Upper lobe of left lung (tissue), 6 donors: ENCODE results near the gene ADAMTS19. TPM values are rescaled to one million over a fixed set of nuclear protein-coding genes. Genes with fewer than 3 reads are reported as not detected.

Experiments used
- ATAC-seq, 2 donors: fragments of 200-7000 bp; cut with Tn5 transposase; one replicate each; pipeline ENCODE4 v1.9.1; 2022; ENCODE audit warnings: mild to moderate bottlenecking in 2 of 2, moderate library complexity in 2 of 2; ENCODE audit not compliant: low FRiP score in 2 of 2
- DNase-seq, 2 donors: peaks; one replicate each; pipeline ENCODE4 v3.0.0-alpha.2; 2019 to 2020
- H3K27ac ChIP-seq, 4 donors: fragments of 200-600 bp; sonication (generic); one replicate each; pipeline ENCODE4 v1.5.1; 2016 to 2019
- H3K27me3 ChIP-seq, 4 donors: fragments of 200-600 bp; sonication (generic); one replicate each; pipeline ENCODE4 v1.5.1; 2017 to 2019
- H3K36me3 ChIP-seq, 4 donors: fragments of 200-600 bp; sonication (generic); one replicate each; pipeline ENCODE4 v1.5.1; 2016 to 2019
- H3K4me1 ChIP-seq, 4 donors: fragments of 200-600 bp; sonication (generic); one replicate each; pipeline ENCODE4 v1.5.1; 2018 to 2019
- H3K4me3 ChIP-seq, 4 donors: fragments of 200-600 bp; sonication (generic); one replicate each; pipeline ENCODE4 v1.5.1; 2017 to 2019; ENCODE audit warnings: mild to moderate bottlenecking in 2 of 4, moderate library complexity in 1 of 4
- H3K9me3 ChIP-seq, 4 donors: fragments of 200-600 bp; sonication (generic); one replicate each; pipeline ENCODE4 v1.5.1; 2018 to 2019
- EP300 ChIP-seq, 4 donors: sonication (generic); formaldehyde crosslinking; IDR thresholded peaks; one replicate each; pipeline ENCODE4 v1.5.1; 2017; ENCODE audit warnings: antibody characterized with exemption in 4 of 4, control low read depth in 2 of 4
- POLR2A ChIP-seq, 4 donors: fragments of 450-650 bp; IDR thresholded peaks; one replicate each; pipeline ENCODE4 v1.5.1; 2016 to 2017; ENCODE audit warnings: antibody characterized with exemption in 4 of 4, mild to moderate bottlenecking in 2 of 4
- POLR2AphosphoS5 ChIP-seq, 2 donors: sonication (generic); formaldehyde crosslinking; IDR thresholded peaks; one replicate each; pipeline ENCODE4 v1.5.1; 2017; ENCODE audit warnings: antibody characterized with exemption in 2 of 2
- WGBS, 2 donors: methylation state at CpG; one replicate each; pipeline ENCODE4 v1.1.5; 2017 to 2018; 5-methylcytosine and 5-hydroxymethylcytosine counted together
- total RNA-seq, 6 donors: library from RNA; depleted of rRNA in 4 of 6; stranded (reverse); fragments of >200 nt in 4 of 6; gene quantifications; one replicate each; pipeline versions ENCODE4 v1.1.0 to v1.2.1, GENCODE V29; 2016 to 2021
- TF ChIP-seq, protein P1 (sequence below), 6 experiments: fragments of 450-650 bp in 4 of 6; fragments of 200-600 bp in 2 of 6; sonication (generic) in 2 of 6; IDR thresholded peaks; one replicate each; pipeline ENCODE4 v1.5.1; 2016 to 2019; ENCODE audit warnings: antibody characterized with exemption in 6 of 6
- donor health status: DM: no; HTN: no; CAD: no; lungs with moderate emphysema.
- donor health status: DM: no; HTN: yes; CAD: no; lungs with severe emphysema.

ADAMTS19 gene
- total RNA-seq, 6 donors from 2014 or later: 0.17 to 0.29 TPM; not detected in 4

GRCh38 chr5:129448654-129449053 is 11.4 kb upstream of the ADAMTS19 start:
- TF ChIP-seq POLR2A (IDR thresholded peaks at IDR 0.05) (no peak), EP300 (IDR thresholded peaks at IDR 0.05) (no peak), POLR2AphosphoS5 (IDR thresholded peaks at IDR 0.05) (no peak)
- TF ChIP-seq, protein P1, sequence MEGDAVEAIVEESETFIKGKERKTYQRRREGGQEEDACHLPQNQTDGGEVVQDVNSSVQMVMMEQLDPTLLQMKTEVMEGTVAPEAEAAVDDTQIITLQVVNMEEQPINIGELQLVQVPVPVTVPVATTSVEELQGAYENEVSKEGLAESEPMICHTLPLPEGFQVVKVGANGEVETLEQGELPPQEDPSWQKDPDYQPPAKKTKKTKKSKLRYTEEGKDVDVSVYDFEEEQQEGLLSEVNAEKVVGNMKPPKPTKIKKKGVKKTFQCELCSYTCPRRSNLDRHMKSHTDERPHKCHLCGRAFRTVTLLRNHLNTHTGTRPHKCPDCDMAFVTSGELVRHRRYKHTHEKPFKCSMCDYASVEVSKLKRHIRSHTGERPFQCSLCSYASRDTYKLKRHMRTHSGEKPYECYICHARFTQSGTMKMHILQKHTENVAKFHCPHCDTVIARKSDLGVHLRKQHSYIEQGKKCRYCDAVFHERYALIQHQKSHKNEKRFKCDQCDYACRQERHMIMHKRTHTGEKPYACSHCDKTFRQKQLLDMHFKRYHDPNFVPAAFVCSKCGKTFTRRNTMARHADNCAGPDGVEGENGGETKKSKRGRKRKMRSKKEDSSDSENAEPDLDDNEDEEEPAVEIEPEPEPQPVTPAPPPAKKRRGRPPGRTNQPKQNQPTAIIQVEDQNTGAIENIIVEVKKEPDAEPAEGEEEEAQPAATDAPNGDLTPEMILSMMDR (IDR thresholded peaks at IDR 0.05): no peak
- WGBS, 2 donors: 81 to 84% methylated on average over 4 of the region's 4 CpGs
- DNase-seq: no peak
- Histone ChIP-seq H3K4me1 (no peaks in the 10 kb centered on the region), H3K27ac (no peak overlapping the region), H3K36me3 (no peaks in the 10 kb centered on the region), H3K9me3 (no peaks in the 10 kb centered on the region), H3K27me3 (no peaks in the 10 kb centered on the region), H3K4me3 (no peak overlapping the region)
- no peak for ATAC-seq

DNA sequence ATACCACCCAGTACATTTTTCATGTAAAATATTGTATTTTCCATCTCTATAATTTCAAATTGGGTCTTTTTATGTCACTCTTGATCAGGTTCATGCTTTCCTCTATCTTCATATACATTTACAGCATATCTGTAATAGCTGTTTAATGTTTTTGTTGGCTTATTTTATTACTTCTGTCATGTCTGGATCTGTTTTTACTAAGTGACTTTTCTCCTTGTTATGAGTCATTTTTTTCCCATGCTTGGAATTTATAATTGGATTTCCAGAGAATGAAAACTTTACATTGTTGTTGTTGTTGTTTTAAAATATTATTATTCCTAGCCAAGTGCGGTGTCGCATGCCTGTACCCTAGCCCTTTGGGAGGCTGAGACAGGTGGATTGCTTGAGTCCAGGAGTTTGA is 5.6 kb upstream of the ADAMTS19 start:
- Histone ChIP-seq H3K27me3 (no peaks in the 10 kb centered on the region), H3K4me1 (no peaks in the 10 kb centered on the region), H3K9me3 (no peaks in the 10 kb centered on the region), H3K4me3 (no peak overlapping the region), H3K36me3 (no peaks in the 10 kb centered on the region), H3K27ac (no peak overlapping the region)
- ATAC-seq (no peak), DNase-seq (no peak)
- TF ChIP-seq EP300 (IDR thresholded peaks at IDR 0.05) (no peak), POLR2A (IDR thresholded peaks at IDR 0.05) (no peak), POLR2AphosphoS5 (IDR thresholded peaks at IDR 0.05) (no peak)
- TF ChIP-seq, protein P1 (IDR thresholded peaks at IDR 0.05): no peak
- WGBS, 2 donors: 93 to 94% methylated on average over 2 of the region's 2 CpGs

- TF ChIP-seq POLR2A (IDR thresholded peaks at IDR 0.05) (no peak), EP300 (IDR thresholded peaks at IDR 0.05) (no peak), POLR2AphosphoS5 (IDR thresholded peaks at IDR 0.05) (no peak)
- TF ChIP-seq, protein P1 (IDR thresholded peaks at IDR 0.05): no peak
- no peak overlapping the region for H3K27ac ChIP-seq
- DNase-seq (no peak), ATAC-seq (no peak)
- H3K9me3 ChIP-seq: no peaks in the 10 kb centered on the region
- no peak overlapping the region for H3K4me3 ChIP-seq
- H3K4me1 ChIP-seq: peaks cover 3 to 24% (median 10%) of the 10 kb centered on the region in 4 donors
- no peaks in the 10 kb centered on the region for H3K36me3 ChIP-seq
- 39 to 48% methylated on average over 11 of the region's 11 CpGs for WGBS, 2 donors
- peaks cover 0 to 13% (median 5%) of the 10 kb centered on the region in 4 donors for H3K27me3 ChIP-seq
Observed at GRCh38 chr5:129459450-129459776, 685 bp upstream of the ADAMTS19 start.

- DNase-seq: no peak
- TF ChIP-seq POLR2A (IDR thresholded peaks at IDR 0.05) (no peak), POLR2AphosphoS5 (IDR thresholded peaks at IDR 0.05) (no peak), EP300 (IDR thresholded peaks at IDR 0.05) (no peak)
- TF ChIP-seq, protein P1 (IDR thresholded peaks at IDR 0.05): no peak
- peak overlapping the region in 3 of 4 donors; percentile 33 to 48 (median 46) for H3K4me3 ChIP-seq
- peaks cover 0 to 13% (median 5%) of the 10 kb centered on the region in 4 donors for H3K27me3 ChIP-seq
- H3K36me3 ChIP-seq: no peaks in the 10 kb centered on the region
- no peaks in the 10 kb centered on the region for H3K9me3 ChIP-seq
- peaks cover 3 to 24% (median 10%) of the 10 kb centered on the region in 4 donors for H3K4me1 ChIP-seq
- no peak for ATAC-seq
- WGBS, 2 donors: 1% methylated on average over 10 of the region's 10 CpGs
- no peak overlapping the region for H3K27ac ChIP-seq
Observed at GRCh38 chr5:129460672-129460935, 506 bp downstream of the ADAMTS19 start.

- Histone ChIP-seq H3K4me3 (peak overlapping the region in 3 of 4 donors; percentile 33 to 48 (median 46)), H3K27ac (no peak overlapping the region), H3K36me3 (no peaks in the 10 kb centered on the region), H3K27me3 (peaks cover 0 to 13% (median 5%) of the 10 kb centered on the region in 4 donors), H3K9me3 (no peaks in the 10 kb centered on the region), H3K4me1 (peaks cover 3 to 24% (median 10%) of the 10 kb centered on the region in 4 donors)
- DNase-seq: peak in 1 of 2 donors; percentile 86
- peak in 1 of 2 donors; percentile 56 for ATAC-seq
- WGBS, 2 donors: 2 to 3% methylated on average over 27 to 34 of the region's 88 CpGs
- TF ChIP-seq EP300 (IDR thresholded peaks at IDR 0.05): no peak
- TF ChIP-seq, protein P1 (IDR thresholded peaks at IDR 0.05): peak in 1 of 6 experiments; percentile 16
Observed at GRCh38 chr5:129460936-129461710, 1.0 kb downstream of the ADAMTS19 start.
